Fibroblast of pulmonary artery (primary cell): Measurements from ENCODE around the gene ECPAS.

Experiments
- DNase-seq: peaks from one replicate; pipeline ENCODE4 v3.0.0-alpha.2; 2010; ENCODE audit warnings: low read depth
- H3K4me3 ChIP-seq: replicated peaks from 2 replicates; pipeline ENCODE4 v1.5.1; 2011; ENCODE audit warnings: low read depth, mild to moderate bottlenecking, control low read depth, low read length, moderate library complexity
- TF ChIP-seq, protein P1 (sequence below): IDR thresholded peaks from 2 replicates; pipeline ENCODE4 v1.5.1; 2011; ENCODE audit warnings: mild to moderate bottlenecking, control low read depth, low read length, inconsistent platforms; ENCODE audit errors: missing control alignments

The ECPAS gene

DNA sequence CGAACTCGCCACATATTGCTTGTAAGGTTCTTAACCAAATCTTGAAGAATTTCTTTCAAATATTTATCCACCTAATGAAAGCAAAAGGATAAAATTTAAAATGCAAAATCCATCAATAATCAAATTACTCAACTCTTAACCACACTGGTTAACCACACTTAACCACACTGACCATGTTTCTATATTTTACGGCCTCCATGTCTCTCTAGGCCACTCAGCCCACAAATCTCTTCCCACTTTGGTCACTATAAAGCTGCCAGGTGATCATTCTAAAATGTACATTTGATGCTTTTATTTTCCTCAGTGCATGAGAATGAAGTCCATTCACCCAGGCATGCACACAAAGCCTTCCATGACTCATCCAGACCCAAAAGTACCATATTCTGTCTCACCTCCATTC, 97.8 kb downstream of the ECPAS start:
- TF ChIP-seq, protein P1, sequence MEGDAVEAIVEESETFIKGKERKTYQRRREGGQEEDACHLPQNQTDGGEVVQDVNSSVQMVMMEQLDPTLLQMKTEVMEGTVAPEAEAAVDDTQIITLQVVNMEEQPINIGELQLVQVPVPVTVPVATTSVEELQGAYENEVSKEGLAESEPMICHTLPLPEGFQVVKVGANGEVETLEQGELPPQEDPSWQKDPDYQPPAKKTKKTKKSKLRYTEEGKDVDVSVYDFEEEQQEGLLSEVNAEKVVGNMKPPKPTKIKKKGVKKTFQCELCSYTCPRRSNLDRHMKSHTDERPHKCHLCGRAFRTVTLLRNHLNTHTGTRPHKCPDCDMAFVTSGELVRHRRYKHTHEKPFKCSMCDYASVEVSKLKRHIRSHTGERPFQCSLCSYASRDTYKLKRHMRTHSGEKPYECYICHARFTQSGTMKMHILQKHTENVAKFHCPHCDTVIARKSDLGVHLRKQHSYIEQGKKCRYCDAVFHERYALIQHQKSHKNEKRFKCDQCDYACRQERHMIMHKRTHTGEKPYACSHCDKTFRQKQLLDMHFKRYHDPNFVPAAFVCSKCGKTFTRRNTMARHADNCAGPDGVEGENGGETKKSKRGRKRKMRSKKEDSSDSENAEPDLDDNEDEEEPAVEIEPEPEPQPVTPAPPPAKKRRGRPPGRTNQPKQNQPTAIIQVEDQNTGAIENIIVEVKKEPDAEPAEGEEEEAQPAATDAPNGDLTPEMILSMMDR, result no peak
- H3K4me3 ChIP-seq, result no peak overlapping the region
- DNase-seq, result no peak

DNA sequence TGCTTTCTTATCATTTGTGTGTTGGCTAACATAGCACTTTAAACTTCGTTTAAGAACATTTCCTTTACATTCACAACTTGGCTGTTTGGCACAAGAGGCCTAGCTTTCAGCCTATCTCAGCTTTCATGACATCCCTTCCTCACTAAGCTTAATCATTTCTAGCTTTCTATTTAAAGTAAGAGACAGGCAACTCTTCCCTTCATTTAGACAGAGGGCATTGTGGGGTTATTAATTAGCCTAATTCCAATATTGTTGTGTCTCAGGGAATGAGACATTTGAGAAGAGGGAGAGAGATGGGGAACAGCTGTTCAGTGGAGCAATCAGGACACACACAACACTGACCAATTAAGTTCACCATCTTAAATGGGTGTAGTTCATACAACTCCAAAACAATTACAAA, 103.2 kb downstream of the ECPAS start:
- TF ChIP-seq, protein P1, result no peak
- DNase-seq, result no peak
- no peak overlapping the region for H3K4me3 ChIP-seq

DNA sequence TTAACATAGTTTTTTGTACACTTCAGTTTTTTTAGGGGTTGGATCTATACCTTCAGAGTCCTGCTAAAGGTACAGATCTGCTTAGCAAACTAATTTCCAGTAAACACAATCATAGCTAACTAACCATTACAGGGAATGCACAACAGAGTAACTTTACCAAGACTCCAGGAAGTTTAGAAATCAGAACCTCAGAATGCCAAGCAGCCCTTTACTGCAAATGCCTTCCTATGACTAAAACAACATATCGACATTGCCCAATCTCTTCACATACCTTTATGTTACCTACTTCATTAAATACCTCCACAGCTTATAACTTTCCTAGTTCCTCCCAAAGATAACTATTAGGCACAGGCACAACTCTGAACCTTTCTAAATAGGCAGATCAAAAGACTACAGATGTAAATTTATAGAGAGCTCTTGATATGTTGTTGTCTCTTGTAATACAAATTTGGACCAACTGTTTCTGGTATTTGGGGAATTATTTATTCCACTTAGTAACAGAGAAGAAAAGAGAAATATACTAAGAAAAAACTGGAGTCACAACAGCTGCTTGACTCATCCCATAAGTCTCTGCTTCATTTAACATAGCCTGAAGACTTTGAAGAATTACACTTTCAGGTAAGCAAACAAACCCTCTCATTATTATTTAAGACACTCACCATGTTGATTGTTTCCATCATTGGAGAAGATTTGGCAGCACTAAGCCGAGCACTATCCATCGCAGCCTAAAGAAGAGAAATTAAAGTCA, 108.2 kb downstream of the ECPAS start:
- H3K4me3 ChIP-seq, result no peak overlapping the region
- TF ChIP-seq, protein P1, result no peak
- DNase-seq, result peak; percentile 48

DNA sequence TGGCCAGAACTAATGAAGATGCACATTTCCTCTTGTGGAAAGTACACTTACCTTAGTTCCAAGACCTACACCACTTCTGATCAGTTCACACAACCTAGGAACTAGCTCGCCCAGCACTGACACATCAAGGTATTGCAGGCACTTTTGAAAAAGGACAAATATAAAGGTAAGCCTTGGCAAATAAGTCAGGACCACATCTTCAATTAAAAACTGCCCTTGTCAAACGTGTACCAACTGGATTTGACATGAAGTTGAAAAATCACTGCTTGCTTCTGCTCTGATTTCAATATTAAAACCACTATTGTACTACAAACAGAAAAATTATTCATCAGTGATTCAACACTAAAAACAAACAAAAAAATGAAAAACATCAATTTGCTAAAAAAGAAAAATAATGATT, 109.1 kb downstream of the ECPAS start:
- TF ChIP-seq, protein P1, result no peak
- no peak for DNase-seq
- H3K4me3 ChIP-seq, result no peak overlapping the region

GRCh38 chr9:111372297-111372696, 111.9 kb downstream of the ECPAS start:
- DNase-seq, result no peak
- TF ChIP-seq, protein P1, result no peak
- no peak overlapping the region for H3K4me3 ChIP-seq

DNA sequence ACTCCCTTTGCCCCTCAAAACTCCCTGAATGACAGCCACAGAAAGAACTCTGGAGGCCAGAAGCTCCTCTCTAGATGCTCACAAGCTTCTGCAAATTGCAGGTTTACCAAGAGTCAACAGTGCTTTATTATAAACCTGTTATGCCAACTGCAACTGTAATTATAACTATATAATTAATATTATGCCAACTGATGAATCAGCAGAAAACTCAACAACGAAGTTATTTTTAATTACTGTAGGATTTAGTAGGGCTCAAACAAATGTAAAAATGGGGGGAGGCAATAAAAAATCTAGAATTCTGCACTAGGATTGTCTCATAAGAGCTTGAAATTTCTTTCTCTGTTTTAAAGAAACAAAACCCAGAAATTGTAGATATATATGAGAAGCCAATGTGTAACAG, 117.2 kb downstream of the ECPAS start:
- no peak overlapping the region for H3K4me3 ChIP-seq
- no peak for DNase-seq
- TF ChIP-seq, protein P1, result no peak

- no peak for DNase-seq
- no peak overlapping the region for H3K4me3 ChIP-seq
- TF ChIP-seq, protein P1, result no peak
Observed at GRCh38 chr9:111362526-111362925, 121.7 kb downstream of the ECPAS start.
